CD4-positive, alpha-beta T cell treated with Interleukin-6 for 4 hours (primary cell): ENCODE data around the gene UBE2V1.
"Not testable (repeated sequence)": the region's sequence is repeated elsewhere in the genome, so short reads cannot be mapped to it uniquely, and the experiment has no call there.

Source experiments
- DNase-seq: peaks from one replicate; pipeline ENCODE4 v3.0.0-alpha.2; 2020; ENCODE audit warnings: mixed read lengths

The UBE2V1 gene

DNA sequence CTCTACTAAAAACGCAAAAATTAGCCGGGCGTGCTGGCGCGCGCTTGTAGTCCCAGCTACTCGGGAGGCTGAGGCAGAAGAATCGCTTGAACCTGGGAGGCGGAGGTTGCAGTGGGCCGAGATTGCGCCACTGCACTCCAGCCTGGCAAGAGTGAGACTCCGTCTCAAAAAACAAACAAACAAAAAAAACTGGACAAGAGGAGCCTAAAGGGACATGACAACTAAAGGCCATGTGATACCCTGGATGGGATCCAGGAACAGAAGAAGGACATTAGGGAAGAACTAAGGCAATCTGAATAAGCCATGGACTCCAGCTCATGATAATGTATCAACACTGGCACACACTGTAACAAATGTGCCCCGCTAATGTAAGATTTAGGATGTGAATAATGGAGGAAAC, 24.8 kb upstream of the UBE2V1 start:
- not testable (repeated sequence) for DNase-seq

DNA sequence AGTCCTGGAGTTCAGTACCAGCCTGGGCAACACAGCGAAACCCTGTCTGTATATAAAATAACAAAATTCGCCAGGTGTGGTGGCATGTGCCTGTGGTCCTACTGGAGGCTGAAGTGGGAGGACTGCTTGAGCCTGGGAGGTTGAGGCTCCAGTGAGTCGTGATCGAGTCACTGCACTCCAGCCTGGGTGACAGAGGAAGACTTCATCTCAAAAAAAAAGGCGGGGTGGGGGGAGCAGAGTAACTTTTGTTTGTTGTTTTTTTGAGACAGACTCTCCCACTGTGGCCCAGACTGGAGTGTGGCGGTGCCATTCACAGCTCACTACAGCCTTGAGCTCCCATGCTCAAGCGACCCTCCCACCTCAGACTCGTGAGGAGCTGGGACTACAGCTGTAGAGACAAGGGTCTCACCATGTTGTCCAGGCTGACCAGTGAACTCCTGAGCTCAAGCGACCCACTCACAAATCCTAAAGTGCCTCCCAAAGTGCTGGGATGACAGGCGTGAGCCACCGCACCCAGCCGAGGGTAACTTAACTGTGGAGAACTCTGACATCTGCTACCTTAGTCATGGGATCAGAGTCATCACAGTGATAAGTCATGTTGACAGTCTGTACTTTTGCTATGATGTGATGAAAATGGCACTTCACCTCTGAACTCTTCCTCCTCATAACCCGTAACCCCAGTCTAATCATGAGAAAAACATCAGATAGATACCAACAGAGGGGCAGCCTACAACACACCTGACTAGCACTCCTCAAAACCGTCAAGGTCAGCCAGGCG, 24.1 kb upstream of the UBE2V1 start:
- peak; percentile 33 for DNase-seq

DNA sequence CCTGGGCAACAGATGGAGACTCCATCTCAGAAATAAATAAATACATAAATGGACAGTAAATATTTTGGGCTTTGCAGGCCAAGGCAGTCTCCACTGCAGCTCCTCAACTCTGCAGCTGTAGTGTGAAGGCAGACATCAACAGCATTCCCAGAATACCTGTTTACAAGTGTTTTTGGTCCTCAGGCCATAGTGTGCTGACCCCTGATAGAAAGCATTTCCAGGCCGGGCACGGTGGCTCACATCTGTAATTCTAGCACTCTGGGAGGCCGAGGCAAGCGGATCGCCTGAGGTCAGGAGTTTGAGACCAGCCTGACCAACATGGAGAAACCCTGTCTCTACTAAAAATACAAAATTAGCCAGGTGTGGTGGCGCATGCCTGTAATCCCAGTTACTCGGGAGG, 22.2 kb upstream of the UBE2V1 start:
- not testable (repeated sequence) for DNase-seq

DNA sequence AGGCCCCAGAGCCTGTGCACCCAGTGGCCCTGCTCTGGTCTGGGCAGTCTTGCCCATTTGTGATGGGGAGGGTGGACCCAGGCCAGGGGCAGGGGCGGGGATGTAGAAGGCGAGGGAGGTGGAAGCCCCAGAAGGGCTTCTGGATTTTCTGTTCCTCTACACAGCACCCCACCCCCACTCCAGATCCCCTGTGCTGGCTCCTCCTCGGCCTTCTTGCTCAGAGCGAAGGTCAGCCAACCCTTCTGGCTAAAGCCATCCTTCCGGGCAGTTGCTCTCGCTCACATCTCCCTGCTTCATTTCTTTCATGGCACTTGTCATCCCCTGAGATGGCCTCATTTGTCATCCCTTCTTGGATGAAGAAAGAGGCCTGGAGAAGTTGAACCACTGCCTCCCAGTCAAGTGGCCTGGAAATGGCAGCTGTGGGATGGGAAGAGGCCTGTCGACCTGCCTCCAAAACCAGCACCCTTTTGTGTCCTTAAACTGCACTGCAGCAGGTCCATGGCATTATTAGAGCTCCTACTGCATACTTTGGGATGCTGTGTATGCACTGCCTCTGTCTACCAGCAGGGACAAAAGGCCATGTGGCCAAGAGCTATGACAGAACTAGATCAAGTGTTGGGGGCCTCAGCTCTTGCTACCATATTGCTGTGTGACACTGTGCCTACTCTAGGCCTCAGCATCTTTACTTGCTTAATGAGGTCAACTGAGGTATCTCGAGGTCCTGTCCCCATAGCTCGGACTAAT, 20.7 kb upstream of the UBE2V1 start:
- no peak for DNase-seq

DNA sequence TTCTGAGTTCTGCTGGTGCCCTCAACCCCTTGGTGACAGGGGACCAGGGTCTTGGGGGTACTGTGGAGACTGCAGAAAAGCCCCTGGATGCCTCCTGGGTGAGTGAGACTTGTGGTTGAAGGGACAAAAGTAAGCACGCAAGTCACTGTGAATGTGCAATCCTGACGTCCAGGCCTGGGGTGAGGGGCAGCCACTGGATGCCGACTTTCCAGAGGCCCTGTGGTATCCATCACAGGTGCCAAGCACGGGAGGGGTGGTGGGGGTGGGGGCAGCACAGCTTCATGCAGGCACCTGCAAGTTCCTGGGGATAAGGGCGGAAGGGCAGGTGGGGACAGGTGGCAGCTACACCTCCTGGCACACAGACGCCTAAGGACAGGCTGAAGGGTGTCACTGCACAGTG, 20.1 kb upstream of the UBE2V1 start:
- no peak for DNase-seq

DNA sequence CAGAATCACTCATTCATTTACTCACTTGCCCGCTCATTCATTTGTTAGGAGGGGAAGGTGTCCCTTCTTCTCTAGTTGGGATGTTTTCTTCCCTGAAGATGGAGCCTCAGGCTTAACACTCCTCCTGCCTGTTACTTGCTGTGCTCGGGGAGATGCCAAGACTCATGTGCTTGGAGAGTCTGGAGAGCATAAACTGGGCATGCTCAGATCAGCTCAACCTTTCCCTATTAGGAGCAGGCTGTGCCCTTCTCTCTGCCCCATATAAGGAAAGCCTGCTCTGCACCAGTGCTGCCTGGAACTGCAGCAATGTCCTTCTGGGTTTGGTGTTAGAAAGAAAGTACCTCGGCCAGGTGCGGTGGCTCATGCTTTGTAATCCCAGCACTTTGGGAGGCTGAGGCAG, 18.0 kb upstream of the UBE2V1 start:
- DNase-seq, result no peak

DNA sequence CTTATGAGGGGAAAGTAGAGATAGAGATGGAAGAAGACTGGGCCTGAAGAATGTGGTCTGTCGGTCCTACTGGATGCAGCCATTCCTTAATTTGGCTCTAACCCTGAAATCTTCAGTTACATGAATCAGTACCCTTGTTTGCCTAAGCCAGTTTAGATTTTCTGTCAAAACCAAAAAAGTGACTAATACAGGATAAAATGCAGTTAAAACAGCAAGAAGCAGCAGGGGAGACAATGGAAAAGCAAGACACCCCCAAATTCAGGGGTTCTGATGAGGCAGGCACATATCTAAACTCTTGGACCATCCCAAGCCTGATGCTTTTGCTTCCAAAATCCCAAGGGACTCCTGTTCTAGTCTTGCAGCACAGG, 17.4 kb upstream of the UBE2V1 start:
- no peak for DNase-seq

DNA sequence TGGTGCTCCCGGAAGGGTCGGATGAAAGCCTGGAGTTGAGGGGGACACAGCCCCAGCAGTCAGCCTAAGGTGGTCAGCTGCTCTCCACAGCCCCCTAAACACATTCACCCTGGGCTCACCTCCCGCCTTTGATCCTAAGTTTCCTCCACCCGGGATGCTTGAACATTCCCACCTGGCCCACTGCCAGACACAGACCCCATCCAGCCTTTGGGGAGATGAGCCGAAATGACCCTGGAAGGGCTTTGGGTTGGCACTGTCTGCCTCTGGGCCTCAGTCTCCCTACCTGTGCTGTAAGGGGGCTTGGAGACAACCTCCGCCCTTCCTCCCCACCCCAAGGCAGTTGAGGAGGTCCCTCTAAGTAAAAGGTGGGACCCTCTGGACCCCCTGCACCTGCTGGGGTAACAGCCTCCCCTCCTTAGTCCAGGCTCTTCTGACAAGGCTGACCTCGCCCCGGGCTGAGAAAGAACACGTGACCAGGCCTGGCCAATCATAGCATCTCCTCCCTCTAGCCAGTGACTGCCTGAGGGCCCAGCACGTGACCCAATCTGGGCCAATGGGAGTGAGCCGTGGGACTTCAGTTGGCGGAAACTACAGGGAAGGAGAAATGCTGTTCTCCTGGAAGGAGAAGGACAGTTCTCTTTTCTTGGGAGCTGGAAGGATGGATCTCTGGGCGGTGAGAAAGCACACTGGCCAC, 16.9 kb upstream of the UBE2V1 start:
- no peak for DNase-seq

DNA sequence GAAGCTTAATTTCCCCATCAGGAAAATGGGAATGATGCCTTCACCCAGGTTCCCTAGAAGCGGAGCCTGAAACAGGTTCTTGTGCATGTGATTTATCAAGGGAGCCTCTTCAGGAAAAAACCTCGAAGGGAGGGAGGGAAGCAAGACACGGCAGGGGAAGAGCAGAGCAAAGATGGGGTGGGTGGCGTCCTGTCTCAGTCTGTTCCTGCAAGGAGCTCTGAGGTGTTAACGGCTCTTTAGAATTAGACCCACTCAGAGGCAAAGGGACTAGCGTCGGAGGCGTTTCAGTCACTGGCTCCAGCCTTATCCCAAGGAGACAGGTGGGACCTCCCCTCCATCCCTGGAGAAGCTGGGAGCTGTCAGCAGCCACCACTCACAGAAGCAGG, 15.6 kb upstream of the UBE2V1 start:
- no peak for DNase-seq

DNA sequence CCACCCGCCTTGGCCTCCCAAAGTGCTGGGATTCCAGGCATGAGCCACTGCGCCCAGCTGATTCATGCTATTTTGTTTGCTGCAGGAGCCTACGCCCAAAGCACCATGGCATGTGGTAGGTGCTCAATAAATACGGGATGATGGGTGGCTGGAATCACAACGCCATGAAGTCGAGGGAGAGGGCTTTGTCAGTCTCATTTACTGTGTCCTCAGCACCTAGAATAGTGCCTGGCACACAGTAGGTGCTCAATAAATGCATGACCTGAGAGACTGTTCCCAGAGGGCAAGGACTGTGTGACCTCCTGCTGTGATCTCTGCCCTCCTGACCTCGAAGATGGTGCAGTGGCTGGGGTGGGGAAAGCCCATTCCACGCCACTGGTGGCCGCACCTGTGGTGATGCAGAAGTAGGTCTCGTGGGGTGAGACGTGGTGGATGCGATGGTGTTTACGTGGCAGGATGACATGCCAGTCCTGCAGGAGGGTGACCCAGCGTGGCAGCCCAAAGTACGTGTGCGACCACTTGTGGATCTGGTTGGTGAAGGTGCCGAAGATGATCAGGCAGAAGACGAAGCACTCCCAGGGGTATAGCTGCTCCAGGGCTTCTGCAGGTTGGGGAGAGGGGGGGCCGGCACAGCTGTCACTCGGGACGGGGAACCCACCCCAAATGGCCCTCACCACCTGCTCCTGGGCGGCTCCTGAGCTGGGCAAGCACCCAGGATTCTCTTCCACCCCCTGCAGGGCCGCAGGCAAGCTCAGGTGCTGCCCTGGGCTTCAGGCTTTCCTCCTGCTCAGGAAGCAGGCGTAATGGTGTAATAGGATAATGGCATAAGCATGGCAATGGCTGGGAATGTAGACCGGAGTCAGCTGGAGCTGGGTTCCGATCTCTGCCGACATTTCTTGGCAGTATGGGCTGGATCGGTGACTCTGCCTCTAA, 14.9 kb upstream of the UBE2V1 start:
- no peak for DNase-seq

DNA sequence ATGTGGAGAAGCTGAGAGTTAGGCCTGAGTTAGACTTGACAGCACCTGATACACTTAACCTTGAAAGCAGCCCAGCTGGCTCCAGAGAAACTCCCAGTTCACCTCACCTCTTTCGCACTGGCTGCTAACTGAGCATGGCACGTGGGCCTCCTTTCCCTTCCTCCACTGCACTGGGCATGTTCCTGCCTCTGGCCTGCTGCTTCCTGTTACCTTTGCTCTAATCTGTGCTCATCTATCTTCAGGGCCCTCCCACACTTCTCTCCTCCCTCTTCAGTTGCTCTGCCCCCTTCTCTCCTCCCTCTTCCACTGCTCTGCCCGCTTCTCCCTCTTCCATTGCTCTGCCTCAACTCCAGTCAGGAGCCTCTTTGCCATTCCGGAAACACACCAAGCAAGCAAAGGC, 13.7 kb upstream of the UBE2V1 start:
- no peak for DNase-seq

DNA sequence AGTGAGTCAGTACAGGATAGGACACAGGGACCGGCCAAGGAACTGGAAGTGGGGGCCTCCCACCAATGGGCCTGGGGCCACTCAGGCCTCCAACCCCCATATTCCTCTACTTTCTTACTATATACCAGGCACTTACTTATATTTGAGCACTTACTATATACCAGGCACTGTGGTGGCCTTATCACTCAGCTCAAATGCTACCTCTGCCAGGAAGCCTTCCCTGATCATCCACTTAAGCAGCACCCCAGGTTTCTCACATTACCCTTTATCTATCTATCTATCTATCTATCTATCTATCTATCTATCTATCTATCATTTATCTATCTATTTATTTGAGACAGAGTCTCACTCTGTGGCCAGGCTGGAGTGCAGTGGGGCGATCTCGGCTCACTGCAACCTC, 12.3 kb upstream of the UBE2V1 start:
- no peak for DNase-seq

DNA sequence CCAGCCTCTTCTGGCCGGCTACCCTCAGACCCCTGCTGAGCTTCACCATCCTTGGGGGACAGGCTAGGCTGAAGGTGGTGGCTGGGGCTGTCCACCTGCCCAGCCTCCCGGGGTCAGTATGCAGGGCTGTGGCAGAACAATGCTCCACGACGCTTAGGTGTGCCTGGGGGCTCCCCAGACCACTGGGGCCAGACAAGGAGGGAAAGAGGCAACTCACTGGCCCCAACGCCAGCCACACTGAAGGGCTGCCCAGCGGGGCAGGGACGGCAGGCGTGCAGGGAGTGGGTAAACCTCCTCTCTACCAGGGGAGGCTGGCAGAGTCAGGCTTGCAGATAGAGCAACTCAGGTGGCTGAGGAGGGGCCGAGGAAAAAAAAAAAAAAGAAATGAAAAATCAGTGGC, 11.5 kb upstream of the UBE2V1 start:
- no peak for DNase-seq

DNA sequence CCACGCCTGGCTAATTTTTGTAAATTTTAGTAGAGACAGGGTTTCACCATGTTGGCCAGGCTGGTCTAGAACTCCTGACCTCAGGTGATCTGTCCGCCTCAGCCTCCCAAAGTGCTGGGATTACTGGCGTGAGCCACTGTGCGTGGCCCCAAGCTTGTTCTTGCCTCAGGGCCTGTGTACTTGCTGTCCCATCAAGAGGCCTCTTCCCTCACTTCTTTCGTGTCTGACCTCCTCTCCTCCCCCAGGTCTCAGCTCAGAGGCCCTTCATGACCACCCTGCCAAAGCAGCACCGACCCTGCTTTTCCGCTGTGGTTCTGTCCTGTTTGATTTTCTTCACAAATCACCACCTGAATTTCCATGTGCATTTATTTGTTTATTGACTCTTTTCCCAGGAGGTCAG, 10.5 kb upstream of the UBE2V1 start:
- no peak for DNase-seq

DNA sequence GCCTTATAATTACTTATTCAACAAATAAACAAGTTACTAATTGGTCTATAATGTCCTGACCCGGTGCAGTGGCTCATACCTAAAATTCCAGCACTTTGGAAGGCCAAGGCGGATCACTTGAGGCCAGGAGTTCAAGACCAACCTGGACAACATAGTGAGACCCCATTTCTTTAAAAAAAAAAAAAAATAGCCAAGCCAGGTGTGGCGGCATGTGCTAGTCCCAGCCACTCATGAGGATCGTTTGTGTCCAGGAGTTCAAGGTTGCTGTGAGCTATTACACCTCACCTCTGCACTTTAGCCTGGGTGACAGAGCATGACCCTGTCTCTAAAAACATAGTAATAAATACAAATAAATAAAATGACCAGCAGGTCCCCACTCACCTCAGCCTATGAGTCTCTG, 9.8 kb upstream of the UBE2V1 start:
- no peak for DNase-seq

DNA sequence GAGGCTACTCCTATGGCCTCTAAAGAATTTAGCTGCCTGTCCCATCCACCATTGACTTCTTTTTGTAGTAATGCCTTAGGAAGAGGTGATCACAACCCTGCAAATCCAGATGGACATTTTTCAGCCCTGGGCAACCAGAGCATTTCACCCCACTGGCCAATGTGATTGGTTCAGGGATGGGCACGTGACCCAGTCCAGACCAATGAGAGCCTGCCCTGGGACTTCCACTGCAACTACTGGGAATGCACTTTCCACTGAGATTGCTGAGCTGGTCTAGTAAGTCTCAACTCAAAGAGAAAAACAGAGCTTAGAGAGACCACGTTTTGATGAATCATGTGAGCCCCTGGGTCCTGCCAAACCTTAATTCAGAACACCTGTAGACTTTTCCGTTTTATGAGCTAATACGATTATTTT, 8.9 kb upstream of the UBE2V1 start:
- no peak for DNase-seq

DNA sequence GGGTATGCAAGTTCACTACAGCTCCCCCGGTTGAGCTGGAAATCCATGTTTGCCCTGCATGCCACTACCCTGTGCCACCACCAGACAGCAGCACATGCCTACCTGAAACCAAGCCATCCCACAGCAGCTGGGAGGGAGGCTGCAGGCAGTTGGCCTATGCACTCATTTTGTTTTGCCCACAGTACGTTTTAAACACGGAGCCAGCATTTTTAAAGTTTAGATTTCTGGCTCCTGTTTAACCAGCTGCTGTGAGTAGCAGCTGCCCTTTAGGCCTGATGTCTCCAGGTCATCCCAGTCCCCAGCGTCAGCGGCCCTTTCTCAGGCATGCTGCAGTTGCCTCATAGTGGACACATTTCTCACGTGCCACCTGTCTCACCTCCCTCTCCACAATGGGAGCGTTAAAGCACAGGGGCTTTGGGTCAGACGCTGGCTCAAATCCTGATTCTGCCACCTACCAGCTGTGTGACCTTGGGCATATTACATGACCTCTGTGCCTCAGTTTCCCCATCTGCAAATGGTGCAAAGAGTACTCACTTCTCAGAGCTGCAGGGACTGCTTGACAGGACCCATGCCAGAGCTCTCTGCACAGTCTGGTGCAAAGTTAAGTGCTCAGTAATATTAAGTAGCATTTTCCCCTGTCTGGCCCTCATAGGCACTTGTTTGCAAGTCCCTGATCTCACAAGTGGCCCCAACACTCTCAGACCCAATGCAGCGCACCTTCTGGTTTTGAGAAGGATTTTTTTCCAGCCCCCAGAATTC, 8.2 kb upstream of the UBE2V1 start:
- DNase-seq, result peak; percentile 75

DNA sequence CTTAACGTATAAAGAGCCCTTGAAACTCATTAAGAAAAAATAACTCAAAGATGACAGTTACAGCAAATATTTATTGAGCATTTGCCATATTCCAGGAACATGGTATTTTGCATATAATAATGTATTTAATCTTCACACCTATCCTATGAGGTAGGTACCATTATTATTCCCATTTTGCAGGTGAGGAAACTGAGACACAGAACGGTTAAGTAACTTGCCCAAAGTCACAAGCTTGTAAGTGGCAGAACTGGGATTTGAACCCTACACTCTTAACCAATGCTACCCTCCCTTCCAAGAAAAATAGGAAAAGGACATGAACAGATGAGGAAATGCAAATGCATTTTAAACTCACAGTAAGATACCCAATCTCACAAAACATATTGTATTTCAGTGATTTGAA, 5.3 kb upstream of the UBE2V1 start:
- DNase-seq, result no peak

DNA sequence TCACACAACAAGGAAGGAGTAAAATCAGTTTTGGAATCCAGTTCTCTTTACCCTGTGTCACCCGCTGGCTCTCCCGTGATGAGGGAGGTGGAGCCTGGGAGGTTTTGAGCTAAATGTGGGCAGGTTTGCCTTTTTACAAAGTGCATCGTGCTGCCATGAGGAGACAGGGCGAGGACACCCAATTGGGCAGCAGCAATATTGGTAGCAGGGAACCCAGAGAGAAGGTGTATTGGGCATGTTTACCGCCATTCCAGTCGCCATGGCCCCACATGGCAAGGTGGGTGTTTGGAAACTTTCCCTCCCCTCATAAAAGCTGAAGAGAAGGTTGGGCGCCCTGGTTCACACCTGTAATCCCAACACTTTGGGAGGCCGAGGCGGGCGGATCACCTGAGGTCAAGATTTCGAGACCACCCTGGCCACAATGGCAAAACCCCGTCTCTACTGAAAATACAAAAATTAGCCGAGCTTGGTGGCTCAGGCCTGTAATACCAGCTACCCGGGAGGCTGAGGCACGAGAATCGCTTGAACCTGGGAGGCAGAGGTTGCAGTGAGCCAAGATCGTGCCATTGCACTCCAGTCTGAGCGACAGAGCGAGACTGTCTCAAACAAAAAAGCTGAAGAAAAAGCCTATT, 3.5 kb upstream of the UBE2V1 start:
- no peak for DNase-seq

DNA sequence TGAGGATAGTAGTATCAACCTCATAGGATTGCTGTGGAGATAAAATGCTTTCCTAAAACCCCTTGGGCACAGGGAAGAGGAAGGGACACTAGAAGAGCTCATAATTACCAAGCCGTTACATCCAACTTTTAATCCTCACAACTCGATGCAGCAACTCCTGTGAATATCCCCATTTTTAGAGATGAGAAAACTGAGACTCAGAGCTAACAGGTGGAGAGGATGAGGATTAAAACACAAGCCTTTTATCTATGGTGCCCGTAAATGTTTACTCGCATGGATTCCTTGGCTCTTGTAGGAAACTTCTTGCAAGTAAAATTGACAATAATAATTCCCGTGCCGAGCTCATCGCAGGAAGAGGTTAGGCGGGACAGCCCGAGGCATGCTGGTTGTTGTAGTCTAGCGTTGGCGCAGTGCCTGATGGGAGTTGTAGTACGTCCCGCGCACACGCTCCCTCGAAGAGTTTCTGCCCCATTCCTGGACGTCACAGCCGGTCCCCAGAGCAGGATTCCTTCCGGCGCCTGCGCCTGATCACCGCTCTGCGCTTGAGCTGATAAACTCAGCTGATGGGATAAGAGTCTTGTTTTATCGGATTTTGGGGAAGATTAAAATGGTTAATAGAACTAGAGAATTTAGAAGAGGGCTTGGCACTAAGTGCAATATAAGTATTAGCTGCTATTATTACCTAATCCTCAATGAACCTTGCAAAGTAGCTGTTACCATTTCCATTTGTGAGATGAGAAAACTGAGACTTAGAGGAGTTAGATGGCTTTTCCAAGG, 2.8 kb upstream of the UBE2V1 start:
- peak; percentile 95 for DNase-seq

DNA sequence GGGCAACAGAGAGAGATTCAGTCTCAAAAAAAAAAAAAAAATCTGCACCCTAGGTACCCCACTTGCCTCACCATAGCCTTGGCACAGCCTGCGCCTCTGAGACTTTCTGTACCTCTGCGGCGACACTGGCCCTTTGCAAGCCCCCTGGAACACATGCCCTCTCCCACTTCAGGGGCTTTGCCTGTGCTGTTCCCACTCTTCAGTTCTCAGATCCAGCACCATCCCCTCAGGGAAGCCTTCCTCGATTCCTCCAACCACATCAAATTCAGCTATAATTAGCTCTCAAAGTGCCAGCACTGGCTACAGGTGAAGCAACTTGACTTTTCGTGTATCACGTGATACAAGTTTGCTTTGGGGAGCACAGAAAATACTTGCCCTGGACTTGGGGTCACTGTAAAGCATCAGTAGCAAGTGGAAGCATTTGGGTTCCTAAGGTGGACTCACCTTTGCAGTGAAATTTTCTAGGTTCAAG, 2.1 kb upstream of the UBE2V1 start:
- no peak for DNase-seq
